Germinal center (tissue), 1 donor: ENCODE results near the gene ANKRD35.
"Not testable (repeated sequence)": the region's sequence is repeated elsewhere in the genome, so short reads cannot be mapped to it uniquely, and the experiment has no call there.

ENCODE experiments used
- DNase-seq: peaks from one replicate; pipeline ENCODE4 v3.0.0; 2012; ENCODE audit warnings: mixed read lengths, low spot score

Gene ANKRD35

DNA sequence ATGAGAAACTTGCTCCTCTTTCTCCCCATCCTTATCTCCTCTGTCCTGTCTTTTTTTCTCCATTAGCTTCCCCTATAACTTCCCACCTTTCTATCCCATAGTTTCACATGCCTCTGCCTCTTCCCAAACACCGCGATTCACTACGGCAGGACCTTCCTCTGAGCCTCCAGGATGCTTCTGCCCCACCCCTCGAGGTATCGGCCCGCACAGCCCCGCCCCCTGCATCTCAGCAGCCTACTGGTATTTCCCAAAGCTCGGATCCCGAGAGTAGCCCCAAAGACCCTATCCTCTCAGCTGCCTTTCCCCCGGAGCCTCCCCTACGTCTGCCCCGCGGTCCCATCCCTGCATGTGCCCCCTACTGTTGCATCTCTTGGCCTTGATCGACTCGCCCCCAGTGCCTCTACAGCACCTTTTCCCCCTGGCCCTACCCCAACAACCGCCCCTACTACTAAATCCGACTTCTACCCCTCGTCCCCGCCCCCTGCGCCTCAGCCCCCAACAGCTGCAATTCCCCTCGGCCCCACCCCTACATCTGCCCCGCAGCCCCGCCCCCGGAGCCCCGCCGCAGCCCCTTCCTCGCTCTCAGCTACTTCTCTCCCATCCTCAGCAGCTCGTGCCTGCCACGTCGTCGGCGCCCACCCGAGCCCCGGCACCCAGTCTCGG lies 27.3 kb downstream of the ANKRD35 start:
- peak; percentile 86 for DNase-seq

DNA sequence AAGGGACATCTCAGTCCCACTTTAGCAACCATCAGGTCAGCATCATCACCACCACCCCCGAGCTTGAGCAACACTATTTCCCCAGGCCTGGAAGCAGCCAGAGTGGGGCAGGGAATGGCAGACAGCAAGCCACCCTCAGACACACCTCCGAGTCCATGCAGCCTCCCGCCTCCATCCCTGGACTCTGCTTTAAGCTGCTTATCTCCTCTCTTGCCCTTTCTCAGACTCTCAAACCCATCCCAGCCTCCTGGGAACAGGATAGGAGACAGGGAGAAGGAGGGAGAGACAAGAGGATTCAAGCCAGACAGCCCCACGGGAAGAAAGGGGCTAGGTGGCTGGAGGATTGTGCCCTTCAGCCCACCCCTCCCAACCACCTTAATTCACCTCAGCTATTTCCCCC lies 28.5 kb downstream of the ANKRD35 start:
- no peak for DNase-seq

DNA sequence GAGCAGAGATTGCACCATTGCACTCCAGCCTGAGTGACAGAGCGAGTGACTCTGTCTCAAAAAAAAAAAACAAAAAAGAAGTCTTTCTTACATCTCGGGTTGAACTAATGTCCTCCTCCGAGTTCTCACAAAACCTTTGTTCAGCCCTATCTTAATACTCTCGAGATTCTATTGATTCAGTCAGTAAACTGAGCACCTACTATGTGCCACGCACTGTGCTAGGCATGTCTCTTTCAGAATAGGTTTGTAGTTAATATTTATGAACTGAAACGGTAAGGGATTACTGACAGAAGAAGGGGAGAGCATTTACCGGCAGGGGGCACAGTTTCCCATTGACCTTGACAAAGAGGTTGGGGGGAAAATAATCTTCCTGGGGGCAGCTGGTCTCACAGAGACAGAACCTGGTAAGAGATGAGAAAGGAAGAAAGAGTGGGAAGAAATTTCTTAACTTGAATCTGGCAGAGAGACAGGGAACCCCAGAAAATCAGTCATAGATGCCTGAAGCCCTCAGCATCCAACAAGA lies 30.2 kb downstream of the ANKRD35 start:
- no peak for DNase-seq

DNA sequence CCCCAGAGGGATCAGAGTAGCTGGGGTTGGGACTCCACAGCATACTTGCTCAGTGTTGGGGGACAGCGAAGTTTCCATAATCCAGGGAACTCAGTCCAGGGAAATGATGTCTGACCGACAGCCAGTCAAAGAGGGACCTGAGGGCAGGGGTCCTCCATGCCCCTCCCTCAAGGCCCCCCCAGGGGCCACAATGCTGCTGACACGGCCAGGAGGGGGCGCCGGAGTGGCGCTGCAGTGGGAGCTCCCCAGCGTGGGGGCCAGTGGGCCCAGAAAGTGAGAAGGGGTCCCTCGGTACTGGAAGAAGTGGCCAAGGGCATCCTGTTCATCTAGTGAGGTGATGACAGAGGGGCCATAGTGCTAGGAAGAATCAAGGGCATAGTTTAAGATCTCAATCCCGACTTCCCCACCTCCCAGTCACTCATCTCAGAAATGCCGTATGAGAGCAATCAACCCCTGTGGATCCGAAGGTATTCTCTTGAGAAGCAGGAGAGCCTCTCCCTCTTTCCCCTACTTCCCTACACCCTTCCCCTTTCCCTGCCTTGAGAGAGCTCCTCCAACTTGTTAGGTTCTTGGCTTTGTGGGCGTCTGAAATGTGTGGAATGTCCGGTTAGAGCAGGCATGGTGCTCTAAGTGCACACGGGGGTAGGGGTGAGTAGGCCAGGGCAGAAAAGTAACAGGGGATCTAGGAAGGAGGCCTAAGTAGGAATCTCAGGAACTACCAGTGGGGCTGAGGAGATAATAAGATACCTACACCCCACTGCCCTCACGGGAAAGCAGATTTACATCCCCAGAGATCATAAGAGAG lies 36.1 kb downstream of the ANKRD35 start:
- no peak for DNase-seq

DNA sequence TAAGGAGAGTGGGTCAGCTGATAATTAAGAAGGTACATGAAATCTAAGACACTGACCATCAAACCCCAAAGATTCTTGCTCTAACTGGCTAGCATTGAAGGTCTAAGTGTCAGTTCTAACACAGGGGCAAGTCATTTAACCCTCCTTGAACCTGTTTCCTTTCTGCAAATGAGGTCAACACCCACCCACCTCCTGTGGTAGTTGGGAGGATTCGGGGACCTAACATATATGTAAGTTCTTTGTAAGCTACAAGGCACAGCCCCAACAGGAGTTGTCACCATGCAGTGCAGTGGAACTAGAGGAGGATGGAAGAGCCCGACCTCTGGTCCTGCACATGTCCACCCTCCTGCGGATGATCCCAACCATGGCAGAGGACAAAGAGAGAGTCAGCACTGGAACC lies 37.8 kb downstream of the ANKRD35 start:
- no peak for DNase-seq

DNA sequence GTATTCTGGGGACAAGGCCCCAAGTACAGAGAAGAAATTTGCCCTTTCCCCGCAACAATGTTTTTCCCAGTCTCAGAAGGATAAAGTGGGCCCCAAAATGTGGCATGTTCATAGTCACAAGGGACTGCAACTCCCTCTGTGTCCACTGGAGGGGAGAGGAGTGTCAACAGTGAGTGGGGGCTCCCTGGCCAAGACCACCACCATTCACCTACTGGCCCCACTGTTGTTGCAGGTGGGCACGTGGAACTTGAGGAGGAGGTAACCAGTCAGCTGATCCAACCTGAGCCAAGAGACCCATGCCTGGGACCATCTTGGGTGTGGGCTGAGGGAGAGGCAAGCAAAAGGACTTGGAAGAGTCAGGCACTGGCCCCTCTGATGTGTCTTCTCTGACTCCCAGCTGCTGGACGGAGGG lies 39.5 kb downstream of the ANKRD35 start:
- peak; percentile 49 for DNase-seq

DNA sequence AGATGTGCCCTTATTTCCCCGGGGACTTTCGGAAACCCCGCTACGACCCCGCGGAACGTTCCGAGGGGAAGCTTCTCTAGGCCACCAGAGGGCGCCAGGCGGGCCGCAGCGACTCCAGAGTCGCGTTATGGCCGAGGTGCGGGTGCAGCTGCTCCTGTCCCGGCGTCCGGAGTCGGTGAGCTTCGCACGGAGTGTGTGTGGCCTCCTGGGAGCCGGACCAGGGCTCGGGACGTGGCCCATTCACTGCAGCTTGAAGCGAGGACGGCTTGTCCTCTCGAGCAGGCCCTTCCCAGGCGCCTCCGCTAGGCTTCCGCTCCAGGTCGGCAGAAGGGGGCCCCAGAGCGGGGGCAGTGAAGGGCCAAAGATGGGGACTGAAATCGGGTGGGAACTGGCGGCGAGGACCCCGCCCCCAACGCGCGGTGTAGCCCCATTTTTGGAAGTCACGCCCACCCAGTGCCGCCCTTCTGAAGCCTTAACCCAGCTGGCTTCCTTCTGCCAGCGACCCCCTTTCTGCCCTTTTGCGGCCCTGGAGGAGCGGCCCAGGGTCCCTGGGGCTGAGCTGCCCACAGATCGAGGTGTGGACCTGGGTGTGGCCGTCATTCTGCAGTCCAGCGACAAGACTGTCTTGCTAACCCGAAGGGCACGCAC lies 40.0 kb downstream of the ANKRD35 start, which contains the start of gene NUDT17:
Gene NUDT17, plus strand, starts transcription at position 117 of the 648 bp plus-strand sequence. Its CDS starts 11 bp downstream, at position 128.
- peak; percentile 88 for DNase-seq

DNA sequence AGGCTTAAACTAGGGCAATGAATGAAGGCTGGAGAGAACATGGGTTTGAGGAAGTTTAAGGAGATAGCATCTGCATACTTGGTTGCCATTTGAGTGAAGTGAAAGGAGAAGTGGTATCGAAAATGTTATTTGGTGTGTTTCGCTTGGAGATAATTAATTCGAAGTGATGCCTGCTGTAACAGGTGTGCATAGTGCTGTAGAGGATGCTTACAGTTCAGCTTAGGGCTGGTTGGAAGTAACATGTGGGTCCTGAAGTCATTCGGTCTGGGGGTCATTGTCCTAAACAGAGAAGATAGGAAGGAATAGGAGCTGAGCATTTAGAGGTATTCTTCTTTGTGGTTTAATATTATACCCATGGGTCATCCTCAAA lies 40.5 kb downstream of the ANKRD35 start:
- peak; percentile 88 for DNase-seq

DNA sequence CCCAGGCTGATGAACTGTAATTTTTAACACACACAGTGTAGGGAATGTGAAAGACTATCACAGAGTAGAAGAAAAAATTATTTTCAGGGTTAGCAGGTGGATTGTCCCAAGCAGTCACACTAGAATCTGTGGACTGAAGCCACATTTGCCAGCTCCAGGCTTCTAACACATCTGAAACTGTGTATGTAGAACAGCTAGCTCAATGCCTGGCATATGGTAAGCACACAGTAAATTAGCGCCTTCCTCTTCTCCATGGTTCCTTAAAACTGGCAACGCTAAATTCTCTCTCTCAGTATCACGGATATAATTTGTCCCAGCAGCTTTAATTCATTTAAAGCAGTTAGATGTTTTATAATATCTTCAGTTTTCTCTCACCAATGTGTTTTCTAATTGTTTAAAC lies 42.6 kb downstream of the ANKRD35 start:
- DNase-seq, result no peak

DNA sequence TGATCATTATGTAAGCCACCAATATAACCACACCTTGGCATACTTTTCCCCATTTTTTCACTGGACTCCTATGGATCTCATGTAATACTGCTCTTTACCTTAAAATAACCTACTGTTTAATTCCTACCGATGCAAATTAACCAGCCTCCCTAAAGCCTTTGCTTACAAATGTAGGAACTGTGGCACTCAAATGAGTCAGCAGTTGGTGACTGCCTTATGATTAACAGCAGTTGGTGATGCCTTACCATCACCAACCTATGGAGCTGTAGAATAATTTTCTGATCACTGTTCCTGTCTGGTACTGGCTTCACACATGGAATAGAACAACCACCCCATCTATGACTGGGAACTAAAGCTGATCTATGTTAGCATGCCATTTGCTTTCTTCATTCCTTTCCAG lies 48.0 kb downstream of the ANKRD35 start:
- no peak for DNase-seq

DNA sequence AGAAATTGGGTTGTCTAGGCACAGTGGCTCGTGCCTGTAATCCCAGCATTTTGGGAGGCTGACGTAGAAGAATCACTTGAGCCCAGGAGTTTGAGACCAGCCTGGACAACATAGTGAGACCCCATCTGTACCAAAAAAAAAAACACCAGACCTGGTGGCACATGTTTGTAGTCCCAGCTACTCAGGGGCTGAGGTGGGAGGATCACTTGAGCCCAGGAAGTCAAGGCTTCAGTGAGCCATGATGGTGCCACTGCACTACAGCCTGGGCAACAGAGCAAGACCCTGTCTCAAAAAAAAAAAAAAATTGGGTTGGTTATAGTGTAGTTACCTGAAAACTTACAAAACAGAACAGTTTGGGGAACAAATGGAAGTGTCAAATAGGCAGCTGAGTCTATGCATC lies 54.9 kb downstream of the ANKRD35 start:
- DNase-seq, result not testable (repeated sequence)

DNA sequence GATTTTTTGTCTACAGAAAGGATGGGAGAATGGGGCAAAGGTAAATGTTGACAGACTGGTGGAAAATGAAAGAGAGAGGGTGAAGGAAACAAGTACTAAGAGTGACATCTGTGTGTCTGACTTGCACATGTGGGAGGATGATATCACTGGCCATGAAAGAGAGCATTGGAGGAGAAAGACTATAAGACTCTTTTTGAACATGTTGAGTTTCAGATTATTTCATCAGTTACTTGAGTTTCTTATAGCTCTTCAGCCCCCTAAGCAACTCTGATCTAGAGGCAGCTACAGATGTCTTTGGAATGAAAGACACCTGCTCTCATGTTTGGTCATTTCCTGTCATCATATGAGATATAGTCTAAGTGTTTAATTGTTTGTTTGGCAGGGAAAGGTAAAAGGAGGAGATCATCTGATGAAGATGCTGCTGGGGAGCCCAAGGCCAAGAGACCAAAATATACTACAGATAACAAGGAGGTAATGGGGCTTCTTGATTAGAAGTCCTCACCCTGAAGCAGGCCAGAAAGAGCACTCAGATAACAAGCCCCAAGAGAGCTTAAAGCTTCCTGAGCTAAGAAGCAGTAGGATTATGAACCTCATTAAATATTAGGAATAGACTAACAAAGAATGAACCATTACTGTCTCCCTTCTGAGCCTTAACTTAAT lies 57.2 kb downstream of the ANKRD35 start:
- DNase-seq, result no peak

DNA sequence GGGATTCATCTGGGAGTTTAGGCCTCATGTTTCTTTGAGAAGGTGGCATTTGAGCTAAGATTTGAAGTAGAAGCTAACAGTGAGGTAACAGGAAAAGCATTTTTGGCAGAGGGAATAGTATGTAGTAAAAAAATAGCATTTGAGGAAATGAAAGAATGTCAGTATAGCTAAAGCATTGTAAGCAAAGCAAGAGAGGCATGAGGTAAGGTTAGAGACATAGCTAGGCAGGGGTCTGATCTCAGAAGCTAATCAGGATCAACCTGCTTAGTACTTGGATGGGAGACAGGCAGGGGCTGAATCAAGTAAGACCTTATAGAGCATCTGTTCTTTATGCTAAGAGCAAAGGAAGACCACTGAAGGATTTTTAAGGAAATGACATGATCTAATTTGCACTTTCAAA lies 57.7 kb downstream of the ANKRD35 start:
- no peak for DNase-seq

DNA sequence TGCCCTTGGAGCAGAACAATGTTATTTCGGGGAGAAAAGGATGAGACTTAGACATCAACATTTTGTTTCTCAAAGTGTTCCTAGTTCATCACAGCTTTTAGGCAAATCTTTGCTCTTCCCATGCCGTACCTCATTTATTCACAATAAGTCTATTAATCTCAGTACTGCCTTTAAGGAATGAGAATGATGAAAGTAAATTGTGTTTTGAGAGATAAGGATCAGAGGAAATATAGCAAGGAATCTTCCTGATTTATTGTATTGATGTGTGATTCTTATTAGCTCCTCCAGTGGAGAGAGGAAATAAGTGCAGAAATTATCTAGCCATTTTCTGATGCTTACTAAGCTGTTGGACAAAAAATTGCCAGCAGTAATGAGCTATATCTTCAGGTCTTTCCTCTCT lies 59.6 kb downstream of the ANKRD35 start:
- no peak for DNase-seq

DNA sequence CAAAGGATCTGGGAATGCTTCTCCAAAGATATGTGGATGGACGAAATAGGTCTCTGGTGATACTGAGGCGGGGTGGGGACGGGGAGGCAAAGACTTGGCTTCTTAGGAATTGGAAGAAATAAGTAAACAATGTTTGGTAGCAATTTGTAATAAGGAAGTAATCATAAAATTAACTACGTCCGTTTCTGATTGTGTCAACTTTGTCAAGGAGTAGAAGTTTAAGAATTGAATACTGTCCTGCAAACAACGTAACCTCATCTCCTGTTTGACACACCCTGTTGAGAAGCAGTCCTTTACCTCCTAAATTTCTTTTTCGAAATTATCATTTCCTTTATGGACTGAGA lies 61.2 kb downstream of the ANKRD35 start:
- no peak for DNase-seq

DNA sequence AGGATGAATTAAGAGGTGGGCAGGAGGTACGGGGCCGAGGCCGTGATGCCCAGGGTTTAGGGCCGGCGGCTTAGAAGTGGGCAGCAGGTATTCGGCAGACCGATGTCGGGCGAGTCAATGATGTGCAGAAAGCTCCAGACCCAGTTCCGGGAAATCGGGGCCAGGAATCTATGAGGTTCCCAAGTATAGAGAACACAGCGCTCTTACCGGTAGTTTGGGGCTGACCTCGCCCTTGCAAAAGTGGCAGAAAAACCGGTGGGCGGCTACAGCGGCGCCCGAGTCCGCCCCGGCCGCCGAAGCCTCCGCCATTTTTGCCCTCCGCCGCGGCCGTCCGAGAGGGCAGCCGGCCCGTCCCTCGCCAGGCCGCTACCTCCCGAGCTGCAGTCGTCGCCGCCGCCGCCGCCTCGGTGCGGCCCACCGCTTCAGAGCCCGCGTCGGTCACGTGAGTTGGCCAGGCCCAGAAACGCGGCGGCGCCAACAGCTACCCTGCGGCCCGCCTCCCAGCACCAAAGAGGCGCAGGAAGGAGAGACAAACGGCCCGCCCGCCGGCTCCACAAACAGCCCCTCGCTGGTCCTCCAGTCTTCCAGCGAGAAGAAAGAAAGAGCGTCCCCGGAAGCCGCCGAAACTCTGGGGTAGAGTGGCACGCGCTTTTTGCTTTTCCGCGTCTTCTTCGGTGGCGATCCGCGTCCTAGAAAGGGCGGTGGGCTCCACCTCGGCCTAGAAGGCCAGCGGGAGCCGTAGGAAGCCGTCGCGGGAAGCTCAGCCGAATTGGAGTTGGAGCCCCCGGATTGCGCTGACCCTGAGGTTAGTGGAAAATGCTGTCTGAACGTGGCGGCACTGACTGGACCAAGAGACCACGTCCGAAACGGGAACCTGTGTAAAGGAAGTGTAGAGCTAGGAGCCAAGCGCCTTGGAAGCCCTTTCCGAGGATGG lies 61.8 kb downstream of the ANKRD35 start, which contains the start of the genes POLR3C and RNF115:
Gene POLR3C, plus strand, starts transcription at position 636 of the 934 bp plus-strand sequence. CDS start 1,577 bp downstream, outside the sequence.
Gene RNF115, minus strand, starts transcription at position 531 of the 934 bp plus-strand sequence. Its CDS starts 222 bp downstream, at position 309.
- peak; percentile 91 for DNase-seq

DNA sequence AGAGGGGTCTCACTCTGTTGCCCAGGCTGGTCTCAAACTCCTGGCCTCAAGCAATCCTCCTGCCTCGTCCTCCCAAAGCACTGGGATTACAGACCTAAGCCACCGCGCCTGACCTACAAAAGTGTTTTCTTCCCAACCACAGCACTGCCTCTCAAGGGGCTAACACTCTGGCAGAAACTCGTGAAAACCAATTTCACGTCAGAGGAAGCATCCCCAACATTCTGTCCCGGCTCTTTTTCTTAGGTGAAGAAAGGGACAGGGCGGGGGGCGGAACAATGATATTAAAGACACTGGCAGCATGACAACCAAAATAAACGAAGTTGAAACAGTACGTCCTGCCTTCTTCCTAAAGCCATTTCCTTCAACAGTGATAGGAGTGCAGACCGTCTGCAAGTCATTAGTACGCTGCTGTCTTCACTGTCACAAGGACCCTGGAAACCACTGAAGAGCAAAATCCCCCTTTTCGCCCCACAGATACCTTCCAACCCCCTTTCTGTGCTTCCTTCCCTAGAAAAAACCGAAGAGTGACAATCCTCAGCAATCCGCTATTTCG lies 62.8 kb downstream of the ANKRD35 start:
- DNase-seq, result not testable (repeated sequence)

DNA sequence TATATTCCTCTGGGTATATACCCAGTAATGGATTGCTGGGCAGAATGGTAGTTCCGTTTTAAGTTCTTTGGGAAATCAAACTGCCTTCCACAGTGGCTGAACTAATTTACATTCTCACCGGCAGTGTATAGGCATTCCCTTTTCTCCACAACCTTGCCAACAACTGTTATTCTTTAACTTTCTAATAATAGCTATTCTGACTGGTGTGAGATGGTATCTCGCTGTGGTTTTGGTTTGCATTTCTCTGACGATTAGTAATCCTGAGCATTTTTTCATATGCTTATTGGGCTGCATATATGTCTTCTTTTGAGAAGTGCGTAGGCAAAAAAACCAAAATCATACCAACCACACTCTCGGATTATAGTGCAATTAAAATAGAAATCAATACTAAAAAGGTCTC lies 67.6 kb downstream of the ANKRD35 start:
- not testable (repeated sequence) for DNase-seq
